ENCODE measurements around the gene UBAC2. TPM values are rescaled to one million over a fixed set of nuclear protein-coding genes. Genes with fewer than 3 reads are reported as not detected.

Gene UBAC2
- total RNA-seq, 4 donors from 2014 or later: 43.5 to 59.6 (median 52.0) TPM

DNA sequence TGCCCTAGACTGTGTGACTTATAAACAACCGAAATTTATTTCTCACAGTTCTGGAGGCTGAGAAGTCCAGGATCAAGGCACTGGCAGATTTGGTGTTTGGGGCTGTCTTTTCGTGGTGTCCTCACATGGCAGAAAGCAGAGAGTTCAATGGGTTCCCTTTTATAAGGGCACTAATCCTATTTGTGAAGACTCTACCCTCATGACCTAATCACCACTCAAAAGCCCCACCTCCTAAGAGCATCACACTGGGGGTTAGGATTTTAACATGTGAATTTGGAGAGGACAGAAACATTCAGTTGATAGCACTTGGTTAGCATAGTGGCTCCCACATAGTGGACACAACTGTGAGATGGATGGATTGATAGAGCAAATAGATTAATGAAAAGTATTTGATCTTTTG, 79.0 kb downstream of the UBAC2 start:
- peak overlapping the region in 1 of 4 donors; percentile 62 for H3K27ac ChIP-seq
- TF ChIP-seq EP300 (IDR thresholded peaks at IDR 0.05) (no peak), POLR2A (IDR thresholded peaks at IDR 0.05) (no peak)
- TF ChIP-seq, protein P1, sequence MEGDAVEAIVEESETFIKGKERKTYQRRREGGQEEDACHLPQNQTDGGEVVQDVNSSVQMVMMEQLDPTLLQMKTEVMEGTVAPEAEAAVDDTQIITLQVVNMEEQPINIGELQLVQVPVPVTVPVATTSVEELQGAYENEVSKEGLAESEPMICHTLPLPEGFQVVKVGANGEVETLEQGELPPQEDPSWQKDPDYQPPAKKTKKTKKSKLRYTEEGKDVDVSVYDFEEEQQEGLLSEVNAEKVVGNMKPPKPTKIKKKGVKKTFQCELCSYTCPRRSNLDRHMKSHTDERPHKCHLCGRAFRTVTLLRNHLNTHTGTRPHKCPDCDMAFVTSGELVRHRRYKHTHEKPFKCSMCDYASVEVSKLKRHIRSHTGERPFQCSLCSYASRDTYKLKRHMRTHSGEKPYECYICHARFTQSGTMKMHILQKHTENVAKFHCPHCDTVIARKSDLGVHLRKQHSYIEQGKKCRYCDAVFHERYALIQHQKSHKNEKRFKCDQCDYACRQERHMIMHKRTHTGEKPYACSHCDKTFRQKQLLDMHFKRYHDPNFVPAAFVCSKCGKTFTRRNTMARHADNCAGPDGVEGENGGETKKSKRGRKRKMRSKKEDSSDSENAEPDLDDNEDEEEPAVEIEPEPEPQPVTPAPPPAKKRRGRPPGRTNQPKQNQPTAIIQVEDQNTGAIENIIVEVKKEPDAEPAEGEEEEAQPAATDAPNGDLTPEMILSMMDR (IDR thresholded peaks at IDR 0.05): no peak

DNA sequence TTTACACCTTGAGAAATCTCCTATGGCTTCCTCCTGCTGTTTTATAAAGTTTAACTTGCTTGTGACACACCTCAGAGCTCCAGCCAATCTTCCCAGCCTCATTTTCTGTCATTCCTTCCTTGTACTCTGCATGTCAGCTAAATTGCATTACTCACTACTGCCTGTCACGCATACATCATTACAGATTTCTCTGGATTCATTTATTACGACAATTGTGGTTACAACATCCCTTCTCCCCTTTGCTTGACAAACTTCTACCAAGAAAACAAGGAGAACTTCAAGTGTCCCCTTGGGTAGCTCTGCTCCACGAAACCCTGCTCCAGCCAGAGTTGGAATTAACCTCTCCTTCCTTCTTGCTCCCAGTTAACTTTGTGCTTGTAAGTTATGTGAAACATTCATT, 79.5 kb downstream of the UBAC2 start:
- Histone ChIP-seq H3K27ac (peak overlapping the region in 2 of 4 donors; percentile 76 to 84), H3K27me3 (no peaks in the 10 kb centered on the region), H3K4me3 (no peak overlapping the region), H3K4me1 (peaks cover 0 to 34% (median 12%) of the 10 kb centered on the region in 4 donors), H3K36me3 (peaks cover 0 to 7% (median 0%) of the 10 kb centered on the region in 3 donors), H3K9me3 (no peaks in the 10 kb centered on the region)
- no peak for DNase-seq (ENCODE audit: low spot score in 2 of 2)
- peak in 1 of 2 donors; percentile 65 for TF ChIP-seq EP300 (IDR thresholded peaks at IDR 0.05)
- TF ChIP-seq POLR2A (IDR thresholded peaks at IDR 0.05): no peak
- WGBS, 2 donors: 84 to 88% methylated on average over 3 of the region's 3 CpGs

More for the DNA sequence above, 79.0 kb downstream of the UBAC2 start:
- no peak for DNase-seq (ENCODE audit: low spot score in 2 of 2)
- WGBS, 2 donors: 97 to 98% methylated on average over 2 of the region's 2 CpGs
- peaks cover 0 to 34% (median 14%) of the 10 kb centered on the region in 4 donors for H3K4me1 ChIP-seq
- peaks cover 0 to 7% (median 0%) of the 10 kb centered on the region in 3 donors for H3K36me3 ChIP-seq
- H3K27me3 ChIP-seq: no peaks in the 10 kb centered on the region
- no peaks in the 10 kb centered on the region for H3K9me3 ChIP-seq
- no peak overlapping the region for H3K4me3 ChIP-seq

DNA sequence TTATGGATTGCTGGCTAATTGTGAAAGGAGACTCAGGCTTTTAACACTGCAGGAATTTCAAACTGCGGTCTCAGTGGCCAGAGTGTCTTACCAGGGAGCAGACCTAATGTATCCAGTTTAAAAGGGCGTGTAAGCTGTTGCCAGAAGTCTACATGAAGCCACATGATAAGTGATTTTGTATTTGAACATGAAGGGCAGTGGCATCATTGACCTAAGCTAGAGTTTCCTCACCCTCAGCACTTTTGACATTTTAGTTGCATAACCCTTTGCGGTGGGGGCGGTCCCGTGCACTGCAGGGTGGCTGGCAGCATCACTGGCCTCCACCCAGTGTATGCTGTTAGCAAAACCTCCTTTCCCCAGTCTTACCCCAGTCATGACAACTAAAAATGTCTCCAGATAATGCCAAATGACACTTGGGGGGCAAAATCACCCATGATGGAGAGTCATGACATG, 81.2 kb downstream of the UBAC2 start:
- Histone ChIP-seq H3K27ac (peak overlapping the region in 3 of 4 donors; percentile 50 to 84 (median 76)), H3K4me1 (peaks cover 0 to 49% (median 21%) of the 10 kb centered on the region in 4 donors), H3K36me3 (peaks cover 0 to 1% (median 0%) of the 10 kb centered on the region in 3 donors), H3K27me3 (no peaks in the 10 kb centered on the region), H3K4me3 (peak overlapping the region in 1 of 4 donors; percentile 2), H3K9me3 (no peaks in the 10 kb centered on the region)
- TF ChIP-seq EP300 (IDR thresholded peaks at IDR 0.05): peak; percentile 65 to 92
- TF ChIP-seq POLR2A (IDR thresholded peaks at IDR 0.05): peak in 1 of 2 donors; percentile 11
- TF ChIP-seq, protein P1 (IDR thresholded peaks at IDR 0.05): no peak
- DNase-seq (ENCODE audit: low spot score in 2 of 2): peak; percentile 70 to 76
- 66 to 71% methylated on average over 5 of the region's 5 CpGs for WGBS, 2 donors

DNA sequence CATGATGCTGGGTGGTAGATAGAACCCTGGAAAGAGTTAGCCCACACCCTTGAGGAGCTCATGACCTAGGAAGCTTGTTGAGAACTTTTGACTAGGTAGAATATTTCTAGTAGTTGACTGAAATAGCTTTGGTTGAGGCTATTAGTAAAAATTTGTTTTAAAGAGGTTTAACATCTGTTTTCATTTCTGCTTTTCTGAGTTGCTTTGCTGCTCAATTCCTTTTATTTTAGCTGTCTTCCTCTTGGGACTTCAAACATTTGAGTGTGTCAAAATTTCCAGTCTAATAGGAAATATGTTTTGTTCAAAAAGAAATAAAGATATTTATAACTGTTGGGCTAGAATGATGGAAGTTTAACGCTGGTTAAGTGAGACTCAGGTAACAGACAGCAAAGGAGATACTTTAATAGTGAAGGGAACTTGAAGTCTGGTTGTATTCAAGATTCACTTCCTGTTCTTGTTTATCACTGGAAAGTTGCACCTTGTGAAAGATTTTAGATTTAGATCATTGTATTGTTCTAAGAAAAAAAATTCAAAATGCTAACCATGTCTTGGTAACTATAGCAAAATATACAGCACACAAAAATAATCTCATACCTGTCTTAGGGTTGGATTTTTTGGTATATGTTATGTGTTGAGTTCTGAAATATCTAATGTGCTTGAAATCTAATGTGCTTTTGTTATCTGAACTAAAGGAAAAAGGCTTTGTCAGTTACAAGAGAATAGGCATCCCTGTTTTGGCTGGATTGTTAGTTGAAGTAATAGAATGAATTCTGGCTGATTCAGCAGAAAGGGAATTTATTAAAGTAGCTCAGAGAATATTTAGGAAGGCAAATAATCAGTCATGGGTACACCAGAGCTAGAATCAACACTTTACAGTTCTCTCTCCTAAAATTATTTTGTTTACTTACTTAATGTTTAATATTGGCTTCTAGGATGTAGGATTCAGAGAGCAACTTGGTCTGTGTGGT, 81.9 kb downstream of the UBAC2 start:
- no peaks in the 10 kb centered on the region for H3K9me3 ChIP-seq
- H3K27me3 ChIP-seq: no peaks in the 10 kb centered on the region
- peak overlapping the region in 3 of 4 donors; percentile 50 to 84 (median 76) for H3K27ac ChIP-seq
- no peak for DNase-seq (ENCODE audit: low spot score in 2 of 2)
- WGBS, 2 donors: 42 to 61% methylated on average over 1 of the region's 1 CpG
- no peak for TF ChIP-seq POLR2A (IDR thresholded peaks at IDR 0.05)
- TF ChIP-seq EP300 (IDR thresholded peaks at IDR 0.05): no peak
- TF ChIP-seq, protein P1 (IDR thresholded peaks at IDR 0.05): no peak
- peaks cover 0 to 50% (median 23%) of the 10 kb centered on the region in 4 donors for H3K4me1 ChIP-seq
- no peak overlapping the region for H3K4me3 ChIP-seq
- H3K36me3 ChIP-seq: no peaks in the 10 kb centered on the region

DNA sequence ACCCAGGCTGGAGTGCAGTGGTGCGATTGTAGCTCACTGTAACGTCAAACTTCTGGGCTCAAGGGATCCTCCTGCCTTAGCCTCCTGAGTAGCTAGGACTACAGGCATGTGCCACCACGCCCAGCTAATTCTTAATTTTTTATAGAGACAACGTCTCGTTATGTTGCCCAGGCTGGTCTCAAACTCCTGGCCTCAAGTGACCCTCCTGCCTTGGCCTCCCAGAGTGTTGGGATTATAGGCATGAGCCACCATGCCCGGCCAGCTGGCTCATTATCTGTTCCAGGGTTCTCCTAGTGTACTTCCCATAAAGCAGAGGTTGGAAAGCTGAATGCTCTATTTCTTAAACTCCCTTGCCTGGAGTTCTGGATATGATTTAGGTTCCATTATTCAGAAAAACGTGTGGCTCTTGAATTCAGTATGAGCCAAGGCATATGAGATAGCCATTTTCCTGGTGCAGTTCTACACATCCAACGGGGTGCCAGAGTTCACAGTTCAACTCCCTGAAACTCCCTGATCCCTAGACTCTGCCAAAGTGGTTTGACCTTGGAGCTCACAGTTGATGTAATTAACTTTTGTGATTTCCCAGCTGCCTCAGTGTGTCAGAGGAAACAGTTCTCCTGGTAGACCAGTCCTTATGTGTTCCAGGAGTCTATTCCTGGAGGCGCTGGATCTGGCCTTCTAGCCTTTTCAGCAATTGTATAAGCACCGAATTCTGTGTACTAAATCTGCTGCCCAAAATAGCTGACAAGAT, 85.0 kb downstream of the UBAC2 start:
- Histone ChIP-seq H3K27ac (peak overlapping the region in 2 of 4 donors; percentile 31 to 36), H3K4me1 (peaks cover 0 to 48% (median 30%) of the 10 kb centered on the region in 4 donors)
- WGBS, 2 donors: 67 to 70% methylated on average over 10 of the region's 10 CpGs

More for the DNA sequence above, 85.0 kb downstream of the UBAC2 start:
- Histone ChIP-seq H3K9me3 (no peaks in the 10 kb centered on the region), H3K36me3 (no peaks in the 10 kb centered on the region), H3K27me3 (no peaks in the 10 kb centered on the region), H3K4me3 (no peak overlapping the region)
- no peak for DNase-seq (ENCODE audit: low spot score in 2 of 2)
- TF ChIP-seq, protein P1 (IDR thresholded peaks at IDR 0.05): no peak
- TF ChIP-seq EP300 (IDR thresholded peaks at IDR 0.05): no peak
- no peak for TF ChIP-seq POLR2A (IDR thresholded peaks at IDR 0.05)

Data from tibial nerve (tissue), 4 donors.